Measurements from ENCODE around the gene FJX1. TPM values are rescaled to one million over a fixed set of nuclear protein-coding genes. Genes with fewer than 3 reads are reported as not detected.
A peak's percentile ranks its signal among the peaks of the same experiment; 100 is the strongest.

FJX1 gene
- total RNA-seq, 1 donor from 2014 or later: 72.8 TPM

- Mint-ChIP-seq H3K9me3 (peaks cover 4% of the 10 kb centered on the region), H3K27me3 (ENCODE audit: low read depth) (peaks cover 25% of the 10 kb centered on the region), H3K36me3 (no peaks in the 10 kb centered on the region), H3K27ac (no peak overlapping the region), H3K4me1 (peaks cover 10% of the 10 kb centered on the region), H3K4me3 (no peak overlapping the region)
- TF ChIP-seq CTCF (IDR thresholded peaks at IDR 0.05; ENCODE audit: unreplicated experiment): no peak
- DNase-seq (ENCODE audit: low spot score in 2 of 2, unreplicated experiment in 2 of 2): no peak
Observed at GRCh38 chr11:35606206-35606605, 12.1 kb upstream of the FJX1 start.

- peaks cover 20% of the 10 kb centered on the region for H3K27me3 Mint-ChIP-seq (ENCODE audit: low read depth)
- no peak overlapping the region for H3K27ac Mint-ChIP-seq
- H3K4me1 Mint-ChIP-seq: peaks cover 10% of the 10 kb centered on the region
- H3K4me3 Mint-ChIP-seq: no peak overlapping the region
- DNase-seq (ENCODE audit: low spot score in 2 of 2, unreplicated experiment in 2 of 2): no peak
- H3K36me3 Mint-ChIP-seq: no peaks in the 10 kb centered on the region
- H3K9me3 Mint-ChIP-seq: peaks cover 4% of the 10 kb centered on the region
- no peak for TF ChIP-seq CTCF (IDR thresholded peaks at IDR 0.05; ENCODE audit: unreplicated experiment)
Observed at GRCh38 chr11:35608502-35608901, 9.8 kb upstream of the FJX1 start.

GRCh38 chr11:35609656-35610055 is 8.6 kb upstream of the FJX1 start:
- no peaks in the 10 kb centered on the region for H3K36me3 Mint-ChIP-seq
- no peak for TF ChIP-seq CTCF (IDR thresholded peaks at IDR 0.05; ENCODE audit: unreplicated experiment)
- peaks cover 10% of the 10 kb centered on the region for H3K4me1 Mint-ChIP-seq
- H3K9me3 Mint-ChIP-seq: no peaks in the 10 kb centered on the region
- H3K27ac Mint-ChIP-seq: no peak overlapping the region
- peaks cover 20% of the 10 kb centered on the region for H3K27me3 Mint-ChIP-seq (ENCODE audit: low read depth)
- DNase-seq (ENCODE audit: low spot score in 2 of 2, unreplicated experiment in 2 of 2): no peak
- H3K4me3 Mint-ChIP-seq: no peak overlapping the region

GRCh38 chr11:35610631-35611030 is 7.6 kb upstream of the FJX1 start:
- Mint-ChIP-seq H3K27ac (no peak overlapping the region), H3K27me3 (ENCODE audit: low read depth) (peaks cover 20% of the 10 kb centered on the region), H3K9me3 (no peaks in the 10 kb centered on the region), H3K4me3 (no peak overlapping the region), H3K4me1 (peaks cover 14% of the 10 kb centered on the region), H3K36me3 (no peaks in the 10 kb centered on the region)
- TF ChIP-seq CTCF (IDR thresholded peaks at IDR 0.05; ENCODE audit: unreplicated experiment): no peak
- no peak for DNase-seq (ENCODE audit: low spot score in 2 of 2, unreplicated experiment in 2 of 2)

- DNase-seq (ENCODE audit: low spot score in 2 of 2, unreplicated experiment in 2 of 2): no peak
- Mint-ChIP-seq H3K36me3 (no peaks in the 10 kb centered on the region), H3K27ac (no peak overlapping the region), H3K27me3 (ENCODE audit: low read depth) (peaks cover 20% of the 10 kb centered on the region), H3K4me1 (peaks cover 16% of the 10 kb centered on the region), H3K4me3 (no peak overlapping the region), H3K9me3 (no peaks in the 10 kb centered on the region)
- no peak for TF ChIP-seq CTCF (IDR thresholded peaks at IDR 0.05; ENCODE audit: unreplicated experiment)
Observed at GRCh38 chr11:35611741-35612140, 6.5 kb upstream of the FJX1 start.

- DNase-seq (ENCODE audit: low spot score in 2 of 2, unreplicated experiment in 2 of 2): no peak
- no peaks in the 10 kb centered on the region for H3K9me3 Mint-ChIP-seq
- H3K36me3 Mint-ChIP-seq: no peaks in the 10 kb centered on the region
- no peak for TF ChIP-seq CTCF (IDR thresholded peaks at IDR 0.05; ENCODE audit: unreplicated experiment)
- H3K4me1 Mint-ChIP-seq: peaks cover 22% of the 10 kb centered on the region
- no peak overlapping the region for H3K4me3 Mint-ChIP-seq
- peak overlapping the region; percentile 41 for H3K27ac Mint-ChIP-seq
- peaks cover 12% of the 10 kb centered on the region for H3K27me3 Mint-ChIP-seq (ENCODE audit: low read depth)
Observed at GRCh38 chr11:35614939-35615569, 3.2 kb upstream of the FJX1 start.

All from mesothelial cell of epicardium (in vitro differentiated cells).